IMR-90 (cell line): ENCODE results near the gene FLOT2. TPM values are rescaled to one million over a fixed set of nuclear protein-coding genes. Genes with fewer than 3 reads are reported as not detected.

Experiments
- ATAC-seq: fragments of 200-7000 bp; cut with Tn5 transposase; 2 replicates; pipeline ENCODE4 v1.9.1; 2020; ENCODE audit warnings: low read depth, mild to moderate bottlenecking, moderate library complexity
- BruUV-seq: library from RNA; stranded (reverse); fragments of 400-500 nt; replicated peaks from 2 replicates; lab custom pipeline; 2021; lab: Mats Ljungman, UMichigan
- CTCF ChIA-PET: fragments of 300-600 bp; formaldehyde crosslinking; extraction: SDS; loops from one replicate; lab custom pipeline; 2021; ENCODE audit warnings: antibody characterized with exemption; lab: Yijun Ruan, JAX
- POLR2A ChIA-PET: fragments of 300-600 bp; sonication (Branson Sonifier 250); formaldehyde crosslinking; loops from one replicate; lab custom pipeline; 2022; ENCODE audit warnings: antibody characterized with exemption; ENCODE audit not compliant: unreplicated experiment; lab: Charles Lee
- DNase-seq: peaks from one replicate; pipeline ENCODE4 v3.0.0; 2013
- H2AFZ ChIP-seq: replicated peaks from 2 replicates; pipeline ENCODE3; 2013; ENCODE audit warnings: low read length, mild to moderate bottlenecking; ENCODE audit not compliant: poor library complexity
- H2AK5ac ChIP-seq: 2 replicates; pipeline ENCODE4 v1.6.1; 2013; ENCODE audit warnings: low read depth, low read length, inconsistent platforms
- H2AK9ac ChIP-seq: replicated peaks from 2 replicates; pipeline ENCODE3; 2013; ENCODE audit warnings: mild to moderate bottlenecking, low read depth, low read length, moderate library complexity; ENCODE audit not compliant: poor library complexity
- H2BK120ac ChIP-seq: 2 replicates; pipeline ENCODE4 v1.6.1; 2013; ENCODE audit warnings: low read depth, low read length, inconsistent platforms
- H2BK15ac ChIP-seq: 3 replicates; pipeline ENCODE4 v1.6.1; 2013; ENCODE audit warnings: low read depth, low read length, inconsistent platforms
- H2BK20ac ChIP-seq: 2 replicates; pipeline ENCODE4 v1.6.1; 2013; ENCODE audit warnings: low read depth, mild to moderate bottlenecking, inconsistent platforms, low read length, moderate library complexity
- H2BK5ac ChIP-seq: 2 replicates; pipeline ENCODE4 v1.6.1; 2013; ENCODE audit warnings: mild to moderate bottlenecking, low read depth, low read length, inconsistent platforms; ENCODE audit not compliant: poor library complexity, severe bottlenecking
- H3K14ac ChIP-seq: replicated peaks from 2 replicates; pipeline ENCODE4 v1.6.1; 2013; ENCODE audit warnings: low read depth, low read length, inconsistent platforms
- H3K18ac ChIP-seq: 2 replicates; pipeline ENCODE4 v1.6.1; 2013; ENCODE audit warnings: low read depth, low read length, control low read depth
- H3K23ac ChIP-seq: 2 replicates; pipeline ENCODE4 v1.6.1; 2013; ENCODE audit warnings: low read depth, low read length, inconsistent platforms
- H3K27ac ChIP-seq: 2 replicates; pipeline ENCODE4 v1.5.1; 2013; ENCODE audit warnings: mild to moderate bottlenecking, control low read depth, low read length; ENCODE audit not compliant: insufficient read depth
- H3K27me3 ChIP-seq: 2 replicates; pipeline ENCODE4 v1.6.1; 2013; ENCODE audit warnings: low read length; ENCODE audit not compliant: control insufficient read depth, insufficient read depth
- H3K36me3 ChIP-seq: 2 replicates; pipeline ENCODE4 v1.6.1; 2013; ENCODE audit warnings: low read length, mixed read lengths; ENCODE audit not compliant: control insufficient read depth, insufficient read depth
- H3K4ac ChIP-seq: 2 replicates; pipeline ENCODE4 v1.6.1; 2013; ENCODE audit warnings: low read depth, low read length, inconsistent platforms
- H3K4me1 ChIP-seq: 2 replicates; pipeline ENCODE4 v1.6.1; 2013; ENCODE audit warnings: low read length, mixed read lengths; ENCODE audit not compliant: control insufficient read depth, insufficient read depth
- H3K4me2 ChIP-seq: 2 replicates; pipeline ENCODE4 v1.6.1; 2013; ENCODE audit warnings: low read depth, mild to moderate bottlenecking, control low read depth, low read length, moderate library complexity
- H3K4me3 ChIP-seq: 2 replicates; pipeline ENCODE4 v1.5.1; 2013; ENCODE audit warnings: low read depth, mild to moderate bottlenecking, control low read depth, low read length, moderate library complexity; ENCODE audit not compliant: insufficient read depth
- H3K56ac ChIP-seq: 2 replicates; pipeline ENCODE4 v1.6.1; 2013; ENCODE audit warnings: low read length, inconsistent platforms; ENCODE audit not compliant: insufficient read depth; ENCODE audit errors: extremely low read depth
- H3K79me1 ChIP-seq, 2 experiments: 2 replicates each; pipeline ENCODE4 v1.6.1; 2013; ENCODE audit warnings: low read length in 2 of 2, inconsistent platforms in 1 of 2, low read depth in 1 of 2
- H3K9ac ChIP-seq: 2 replicates; pipeline ENCODE4 v1.6.1; 2013; ENCODE audit warnings: low read depth, low read length, control low read depth
- H3K9me1 ChIP-seq: 2 replicates; pipeline ENCODE4 v1.6.1; 2013; ENCODE audit warnings: low read length, inconsistent platforms; ENCODE audit not compliant: insufficient read depth
- H3K9me3 ChIP-seq: 2 replicates; pipeline ENCODE4 v1.6.1; 2013; ENCODE audit warnings: low read length; ENCODE audit not compliant: control insufficient read depth, insufficient read depth
- H4K20me1 ChIP-seq: 2 replicates; pipeline ENCODE4 v1.6.1; 2013; ENCODE audit warnings: low read length, inconsistent platforms; ENCODE audit not compliant: insufficient read depth
- H4K5ac ChIP-seq: 2 replicates; pipeline ENCODE4 v1.6.1; 2013; ENCODE audit warnings: mild to moderate bottlenecking, low read depth, low read length, control low read depth
- H4K8ac ChIP-seq, 2 experiments: 2 replicates each; pipeline ENCODE4 v1.6.1; 2013; ENCODE audit warnings: low read depth in 2 of 2, low read length in 2 of 2, control low read depth in 1 of 2, inconsistent platforms in 1 of 2
- H4K91ac ChIP-seq: 2 replicates; pipeline ENCODE4 v1.6.1; 2013; ENCODE audit warnings: low read depth, low read length, inconsistent platforms; ENCODE audit not compliant: insufficient read depth
- POLR2A ChIP-seq: IDR thresholded peaks from 2 replicates; pipeline ENCODE4 v1.6.1; 2012; ENCODE audit warnings: mild to moderate bottlenecking, low read depth, low read length
- RAD21 ChIP-seq: IDR thresholded peaks from 2 replicates; pipeline ENCODE4 v1.6.1; 2012; ENCODE audit warnings: low read length, improper control_type of control experiment
- WGBS, 2 experiments: methylation state at CpG; one replicate each; pipeline versions ENCODE4 v1.1.5 to v1.1.7; 2013; ENCODE audit warnings: missing lambda C conversion rate in 2 of 2; ENCODE audit not compliant: insufficient read length in 1 of 2; ENCODE audit errors: extremely low coverage in 2 of 2; 5-methylcytosine and 5-hydroxymethylcytosine counted together
- dilution Hi-C: fragments of 300-500 bp; cut with HindIII; formaldehyde crosslinking; loops from one replicate; pipeline ENCODE4 v1.14.3; 2018; ENCODE audit warnings: low sequenced_read_pairs; ENCODE audit not compliant: unreplicated experiment
- in situ Hi-C: fragments of 300-500 bp; cut with MboI; formaldehyde crosslinking; loops from 3 replicates; pipeline ENCODE4 v1.14.3; 2019; ENCODE audit warnings: low sequenced_read_pairs, inconsistent platforms, mixed read lengths
- intact Hi-C: fragments of 100-400 bp; cut with micrococcal nuclease; formaldehyde crosslinking; loops from 2 replicates; pipeline ENCODE4 v1.10.0; 2022
- polyA plus RNA-seq, 3 experiments: library from polyadenylated mRNA; depleted of rRNA; stranded (reverse); fragments of >200 nt; gene quantifications; 2 replicates each; pipeline ENCODE4 v1.2.3, GENCODE V29; 2012; ENCODE audit warnings: low replicate concordance in 1 of 3
- total RNA-seq: library from RNA; depleted of rRNA; stranded (reverse); fragments of >200 nt; gene quantifications from 2 replicates; pipeline ENCODE4 v1.2.3, GENCODE V29; 2012

Gene FLOT2
- total and polyA plus RNA-seq, 2 of the 4 experiments (the other 2 are of a cell fraction) = 19.7 to 67.9 TPM

- no peak overlapping the region for H2BK5ac ChIP-seq
- H2BK15ac ChIP-seq = no peak overlapping the region
- no peak overlapping the region for H4K91ac ChIP-seq
- peak overlapping the region; percentile 72 for H2AK9ac ChIP-seq
- ChIA-PET POLR2A (no interaction called here), CTCF (no interaction called here)
- H3K9me1 ChIP-seq = no peaks in the 10 kb centered on the region
- no peak overlapping the region for H4K5ac ChIP-seq
- dilution Hi-C loops (no loop called here), in situ Hi-C loops (no loop called here), intact Hi-C loops (no loop called here)
- ATAC-seq (no peak), DNase-seq (no peak)
- TF ChIP-seq POLR2A = no peak
- no peak for TF ChIP-seq RAD21
- H3K14ac ChIP-seq = no peak overlapping the region
- H2BK20ac ChIP-seq = no peak overlapping the region
- H3K4me1 ChIP-seq = no peaks in the 10 kb centered on the region
- H2AK5ac ChIP-seq = no peak overlapping the region
- no peak overlapping the region for H3K4me2 ChIP-seq
- 0 out of 2 replicates have a peak, but pooled peaks cover 8% of the 10 kb centered on the region for H4K20me1 ChIP-seq
- H3K4ac ChIP-seq = no peak overlapping the region
- H3K9me3 ChIP-seq = no peaks in the 10 kb centered on the region
- H3K27me3 ChIP-seq = no peaks in the 10 kb centered on the region
- no peak overlapping the region for H2BK120ac ChIP-seq
- no peak overlapping the region for H3K9ac ChIP-seq
- peaks cover 66% of the 10 kb centered on the region for H3K36me3 ChIP-seq
- no peak overlapping the region for H3K4me3 ChIP-seq
- WGBS, 2 experiments = 87% methylated on average over 11 of the region's 27 CpGs; no CpG with 5 or more reads in 1 of the 2 experiments
- no peak overlapping the region for H3K23ac ChIP-seq
- no peak overlapping the region for H2AFZ ChIP-seq
- BruUV-seq = no TSS peak
- no peak overlapping the region for H4K8ac ChIP-seq
- H3K79me1 ChIP-seq = peaks cover 0 to 3% of the 10 kb centered on the region in 2 experiments; a peak in 3 of 4 replicates
- H3K27ac ChIP-seq = no peak overlapping the region
- H3K56ac ChIP-seq = no peak overlapping the region
- H3K18ac ChIP-seq = no peak overlapping the region
These were observed 13.4 kb downstream of the FLOT2 start for GRCh38 chr17:28883967-28884702.
